WTC11 (cell line): ENCODE data around the gene PKIB. TPM values are rescaled to one million over a fixed set of nuclear protein-coding genes. Genes with fewer than 3 reads are reported as not detected.

Experiments
- ATAC-seq: fragments of 200-7000 bp; cut with Tn5 transposase; 2 replicates; pipeline ENCODE4 v1.10.0; 2021; ENCODE audit warnings: mild to moderate bottlenecking, moderate library complexity
- CTCF ChIA-PET: fragments of 300-600 bp; sonication (Branson Sonifier 250); formaldehyde crosslinking; loops from one replicate; lab custom pipeline; 2021; ENCODE audit warnings: antibody characterized with exemption; lab: Charles Lee
- POLR2A ChIA-PET: fragments of 350-600 bp; sonication (Branson Sonifier 250); formaldehyde crosslinking; loops from one replicate; lab custom pipeline; 2021; ENCODE audit warnings: antibody characterized with exemption; lab: Charles Lee
- DNase-seq: peaks from one replicate; pipeline ENCODE4 v3.0.0; 2021; ENCODE audit warnings: low spot score
- H3K27ac Mint-ChIP-seq: 2 replicates; pipeline ENCODE4 v1.8.0; 2021; ENCODE audit warnings: mixed read lengths
- H3K27me3 Mint-ChIP-seq: 2 replicates; pipeline ENCODE4 v1.8.0; 2021; ENCODE audit warnings: low read depth, mild to moderate bottlenecking, moderate library complexity, mixed read lengths
- H3K36me3 Mint-ChIP-seq: 2 replicates; pipeline ENCODE4 v1.8.0; 2021; ENCODE audit warnings: mixed read lengths
- H3K4me1 Mint-ChIP-seq: 2 replicates; pipeline ENCODE4 v1.8.0; 2022; ENCODE audit warnings: mixed read lengths
- H3K4me3 Mint-ChIP-seq: 2 replicates; pipeline ENCODE4 v1.8.0; 2021; ENCODE audit warnings: mild to moderate bottlenecking, moderate library complexity, mixed read lengths
- H3K9me3 Mint-ChIP-seq: 2 replicates; pipeline ENCODE4 v1.8.0; 2021; ENCODE audit warnings: mixed read lengths
- ATF1 ChIP-seq: sonication (generic); formaldehyde crosslinking; IDR thresholded peaks from 2 replicates; pipeline ENCODE4 v1.8.1; 2023; ENCODE audit warnings: mild to moderate bottlenecking, moderate library complexity, missing genetic modification reagents
- CBFB ChIP-seq: sonication (generic); formaldehyde crosslinking; IDR thresholded peaks from 2 replicates; pipeline ENCODE4 v1.8.1; 2022; ENCODE audit warnings: mild to moderate bottlenecking, low read depth, missing genetic modification reagents
- ESRRA ChIP-seq: sonication (generic); formaldehyde crosslinking; IDR thresholded peaks from 2 replicates; pipeline ENCODE4 v1.8.1; 2022; ENCODE audit warnings: mild to moderate bottlenecking, missing genetic modification reagents, borderline replicate concordance
- ETV6 ChIP-seq: sonication (generic); formaldehyde crosslinking; IDR thresholded peaks from 2 replicates; pipeline ENCODE4 v1.8.1; 2022; ENCODE audit warnings: mild to moderate bottlenecking, missing genetic modification reagents
- GABPB1 ChIP-seq: sonication (generic); formaldehyde crosslinking; IDR thresholded peaks from 2 replicates; pipeline ENCODE4 v1.8.1; 2023; ENCODE audit warnings: mild to moderate bottlenecking, missing genetic modification reagents
- GTF2I ChIP-seq: fragments of 250-450 bp; sonication (Bioruptor Pico); conservative IDR thresholded peaks from 2 replicates; pipeline ENCODE4 v1.4.0; 2021; ENCODE audit warnings: mild to moderate bottlenecking
- KAT7 ChIP-seq: sonication (generic); formaldehyde crosslinking; IDR thresholded peaks from 2 replicates; pipeline ENCODE4 v1.8.1; 2023; ENCODE audit warnings: missing genetic modification reagents, mild to moderate bottlenecking, borderline replicate concordance
- NFYB ChIP-seq: sonication (generic); formaldehyde crosslinking; conservative IDR thresholded peaks from 2 replicates; pipeline ENCODE4 v1.8.0; 2022; ENCODE audit warnings: low read depth, missing genetic modification reagents
- NR3C1 ChIP-seq: sonication (generic); formaldehyde crosslinking; conservative IDR thresholded peaks from 2 replicates; pipeline ENCODE4 v1.8.1; 2023; ENCODE audit warnings: low read depth, mild to moderate bottlenecking, missing genetic modification reagents
- TCF7 ChIP-seq: sonication (generic); formaldehyde crosslinking; IDR thresholded peaks from 2 replicates; pipeline ENCODE4 v1.8.0; 2022; ENCODE audit warnings: mild to moderate bottlenecking, low read depth, missing genetic modification reagents, moderate library complexity
- TEAD1 ChIP-seq: sonication (generic); formaldehyde crosslinking; IDR thresholded peaks from 2 replicates; pipeline ENCODE4 v1.8.0; 2022; ENCODE audit warnings: mild to moderate bottlenecking, missing genetic modification reagents
- TEAD4 ChIP-seq: sonication (generic); formaldehyde crosslinking; IDR thresholded peaks from 2 replicates; pipeline ENCODE4 v1.8.0; 2022; ENCODE audit warnings: mild to moderate bottlenecking, missing genetic modification reagents
- ZNF121 ChIP-seq: sonication (generic); formaldehyde crosslinking; IDR thresholded peaks from 2 replicates; pipeline ENCODE4 v1.8.0; 2023; ENCODE audit warnings: missing genetic modification reagents
- ZNF232 ChIP-seq: sonication (generic); formaldehyde crosslinking; IDR thresholded peaks from 2 replicates; pipeline ENCODE4 v1.8.0; 2022; ENCODE audit warnings: mild to moderate bottlenecking, missing genetic modification reagents
- total RNA-seq: library from RNA; stranded (reverse); gene quantifications from 3 replicates; pipeline ENCODE4 v1.2.3, GENCODE V29; 2021
- TF ChIP-seq, protein P1 (sequence below): sonication (generic); formaldehyde crosslinking; IDR thresholded peaks from 2 replicates; pipeline ENCODE4 v1.8.0; 2022; ENCODE audit warnings: missing genetic modification reagents
- TF ChIP-seq, protein P2 (sequence below): sonication (generic); formaldehyde crosslinking; IDR thresholded peaks from 2 replicates; pipeline ENCODE4 v1.8.1; 2023; ENCODE audit warnings: mild to moderate bottlenecking, missing genetic modification reagents
- TF ChIP-seq, protein P3 (sequence below): fragments of 250-450 bp; sonication (Bioruptor Pico); IDR thresholded peaks from 2 replicates; pipeline ENCODE4 v1.9.0; 2021; ENCODE audit warnings: moderate library complexity, mild to moderate bottlenecking, inconsistent platforms, borderline replicate concordance
- TF ChIP-seq, protein P4 (sequence below): sonication (generic); formaldehyde crosslinking; IDR thresholded peaks from 2 replicates; pipeline ENCODE4 v1.8.0; 2023; ENCODE audit warnings: mild to moderate bottlenecking, missing genetic modification reagents
- TF ChIP-seq, protein P5 (sequence below): sonication (generic); formaldehyde crosslinking; IDR thresholded peaks from 2 replicates; pipeline ENCODE4 v1.8.1; 2023; ENCODE audit warnings: mild to moderate bottlenecking, missing genetic modification reagents, borderline replicate concordance
- TF ChIP-seq, protein P6 (sequence below): fragments of 250-450 bp; sonication (Bioruptor Pico); conservative IDR thresholded peaks from 2 replicates; pipeline ENCODE4 v1.9.0; 2021; ENCODE audit warnings: mild to moderate bottlenecking

Gene PKIB
- total RNA-seq, 1 experiment from 2014 or later, result 26.4 TPM

DNA sequence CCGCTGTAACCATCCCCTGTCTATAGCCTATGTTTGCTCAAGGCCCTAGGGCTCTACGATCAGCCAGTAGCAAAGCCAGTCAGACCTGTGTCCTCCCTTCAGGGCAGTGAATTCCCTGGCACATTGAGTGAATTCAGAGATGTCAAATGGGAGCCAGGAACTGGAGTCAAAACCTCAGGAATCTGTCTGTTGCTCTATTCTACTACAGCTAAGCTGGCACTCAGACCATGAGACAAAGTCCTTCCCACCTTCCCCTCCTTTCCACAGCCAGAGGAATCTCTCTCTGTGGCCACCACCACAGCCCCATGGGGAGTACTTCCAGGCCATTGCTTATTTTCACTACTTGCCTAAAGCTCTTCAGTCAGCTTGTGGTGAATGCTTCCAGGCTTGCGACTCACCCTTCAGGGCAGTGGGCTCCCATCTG, 82.0 kb downstream of the PKIB start:
- DNase-seq (no peak), ATAC-seq (peak; percentile 67)
- Mint-ChIP-seq H3K9me3 (peaks cover 13% of the 10 kb centered on the region), H3K4me3 (no peak overlapping the region), H3K4me1 (peaks cover 37% of the 10 kb centered on the region), H3K27ac (peak overlapping the region; percentile 79; the same call in 1 of the 2 replicates), H3K36me3 (peaks cover 8% of the 10 kb centered on the region), H3K27me3 (no peaks in the 10 kb centered on the region)
- ChIA-PET POLR2A (no interaction called here), CTCF (no interaction called here)
- TF ChIP-seq CBFB (CRISPR knock-in tag) (no peak), ETV6 (CRISPR knock-in tag) (no peak), KAT7 (CRISPR knock-in tag) (no peak), NFYB (CRISPR knock-in tag) (no peak), GTF2I (CRISPR knock-in tag) (no peak), NR3C1 (CRISPR knock-in tag) (no peak), ZNF232 (CRISPR knock-in tag) (no peak), GABPB1 (CRISPR knock-in tag) (no peak), ZNF121 (CRISPR knock-in tag) (no peak), TEAD4 (CRISPR knock-in tag) (no peak), ATF1 (CRISPR knock-in tag) (no peak), TCF7 (CRISPR knock-in tag) (no peak), ESRRA (no peak), TEAD1 (CRISPR knock-in tag) (no peak)
- TF ChIP-seq, protein P1, sequence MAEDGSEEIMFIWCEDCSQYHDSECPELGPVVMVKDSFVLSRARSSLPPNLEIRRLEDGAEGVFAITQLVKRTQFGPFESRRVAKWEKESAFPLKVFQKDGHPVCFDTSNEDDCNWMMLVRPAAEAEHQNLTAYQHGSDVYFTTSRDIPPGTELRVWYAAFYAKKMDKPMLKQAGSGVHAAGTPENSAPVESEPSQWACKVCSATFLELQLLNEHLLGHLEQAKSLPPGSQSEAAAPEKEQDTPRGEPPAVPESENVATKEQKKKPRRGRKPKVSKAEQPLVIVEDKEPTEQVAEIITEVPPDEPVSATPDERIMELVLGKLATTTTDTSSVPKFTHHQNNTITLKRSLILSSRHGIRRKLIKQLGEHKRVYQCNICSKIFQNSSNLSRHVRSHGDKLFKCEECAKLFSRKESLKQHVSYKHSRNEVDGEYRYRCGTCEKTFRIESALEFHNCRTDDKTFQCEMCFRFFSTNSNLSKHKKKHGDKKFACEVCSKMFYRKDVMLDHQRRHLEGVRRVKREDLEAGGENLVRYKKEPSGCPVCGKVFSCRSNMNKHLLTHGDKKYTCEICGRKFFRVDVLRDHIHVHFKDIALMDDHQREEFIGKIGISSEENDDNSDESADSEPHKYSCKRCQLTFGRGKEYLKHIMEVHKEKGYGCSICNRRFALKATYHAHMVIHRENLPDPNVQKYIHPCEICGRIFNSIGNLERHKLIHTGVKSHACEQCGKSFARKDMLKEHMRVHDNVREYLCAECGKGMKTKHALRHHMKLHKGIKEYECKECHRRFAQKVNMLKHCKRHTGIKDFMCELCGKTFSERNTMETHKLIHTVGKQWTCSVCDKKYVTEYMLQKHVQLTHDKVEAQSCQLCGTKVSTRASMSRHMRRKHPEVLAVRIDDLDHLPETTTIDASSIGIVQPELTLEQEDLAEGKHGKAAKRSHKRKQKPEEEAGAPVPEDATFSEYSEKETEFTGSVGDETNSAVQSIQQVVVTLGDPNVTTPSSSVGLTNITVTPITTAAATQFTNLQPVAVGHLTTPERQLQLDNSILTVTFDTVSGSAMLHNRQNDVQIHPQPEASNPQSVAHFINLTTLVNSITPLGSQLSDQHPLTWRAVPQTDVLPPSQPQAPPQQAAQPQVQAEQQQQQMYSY, result no peak
- TF ChIP-seq, protein P2, sequence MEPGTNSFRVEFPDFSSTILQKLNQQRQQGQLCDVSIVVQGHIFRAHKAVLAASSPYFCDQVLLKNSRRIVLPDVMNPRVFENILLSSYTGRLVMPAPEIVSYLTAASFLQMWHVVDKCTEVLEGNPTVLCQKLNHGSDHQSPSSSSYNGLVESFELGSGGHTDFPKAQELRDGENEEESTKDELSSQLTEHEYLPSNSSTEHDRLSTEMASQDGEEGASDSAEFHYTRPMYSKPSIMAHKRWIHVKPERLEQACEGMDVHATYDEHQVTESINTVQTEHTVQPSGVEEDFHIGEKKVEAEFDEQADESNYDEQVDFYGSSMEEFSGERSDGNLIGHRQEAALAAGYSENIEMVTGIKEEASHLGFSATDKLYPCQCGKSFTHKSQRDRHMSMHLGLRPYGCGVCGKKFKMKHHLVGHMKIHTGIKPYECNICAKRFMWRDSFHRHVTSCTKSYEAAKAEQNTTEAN, result no peak
- TF ChIP-seq, protein P3, sequence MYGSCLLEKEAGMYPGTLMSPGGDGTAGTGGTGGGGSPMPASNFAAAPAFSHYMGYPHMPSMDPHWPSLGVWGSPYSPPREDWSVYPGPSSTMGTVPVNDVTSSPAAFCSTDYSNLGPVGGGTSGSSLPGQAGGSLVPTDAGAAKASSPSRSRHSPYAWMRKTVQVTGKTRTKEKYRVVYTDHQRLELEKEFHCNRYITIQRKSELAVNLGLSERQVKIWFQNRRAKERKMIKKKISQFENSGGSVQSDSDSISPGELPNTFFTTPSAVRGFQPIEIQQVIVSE (CRISPR knock-in tag), result no peak
- TF ChIP-seq, protein P4, sequence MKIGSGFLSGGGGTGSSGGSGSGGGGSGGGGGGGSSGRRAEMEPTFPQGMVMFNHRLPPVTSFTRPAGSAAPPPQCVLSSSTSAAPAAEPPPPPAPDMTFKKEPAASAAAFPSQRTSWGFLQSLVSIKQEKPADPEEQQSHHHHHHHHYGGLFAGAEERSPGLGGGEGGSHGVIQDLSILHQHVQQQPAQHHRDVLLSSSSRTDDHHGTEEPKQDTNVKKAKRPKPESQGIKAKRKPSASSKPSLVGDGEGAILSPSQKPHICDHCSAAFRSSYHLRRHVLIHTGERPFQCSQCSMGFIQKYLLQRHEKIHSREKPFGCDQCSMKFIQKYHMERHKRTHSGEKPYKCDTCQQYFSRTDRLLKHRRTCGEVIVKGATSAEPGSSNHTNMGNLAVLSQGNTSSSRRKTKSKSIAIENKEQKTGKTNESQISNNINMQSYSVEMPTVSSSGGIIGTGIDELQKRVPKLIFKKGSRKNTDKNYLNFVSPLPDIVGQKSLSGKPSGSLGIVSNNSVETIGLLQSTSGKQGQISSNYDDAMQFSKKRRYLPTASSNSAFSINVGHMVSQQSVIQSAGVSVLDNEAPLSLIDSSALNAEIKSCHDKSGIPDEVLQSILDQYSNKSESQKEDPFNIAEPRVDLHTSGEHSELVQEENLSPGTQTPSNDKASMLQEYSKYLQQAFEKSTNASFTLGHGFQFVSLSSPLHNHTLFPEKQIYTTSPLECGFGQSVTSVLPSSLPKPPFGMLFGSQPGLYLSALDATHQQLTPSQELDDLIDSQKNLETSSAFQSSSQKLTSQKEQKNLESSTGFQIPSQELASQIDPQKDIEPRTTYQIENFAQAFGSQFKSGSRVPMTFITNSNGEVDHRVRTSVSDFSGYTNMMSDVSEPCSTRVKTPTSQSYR (CRISPR knock-in tag), result no peak
- TF ChIP-seq, protein P5, sequence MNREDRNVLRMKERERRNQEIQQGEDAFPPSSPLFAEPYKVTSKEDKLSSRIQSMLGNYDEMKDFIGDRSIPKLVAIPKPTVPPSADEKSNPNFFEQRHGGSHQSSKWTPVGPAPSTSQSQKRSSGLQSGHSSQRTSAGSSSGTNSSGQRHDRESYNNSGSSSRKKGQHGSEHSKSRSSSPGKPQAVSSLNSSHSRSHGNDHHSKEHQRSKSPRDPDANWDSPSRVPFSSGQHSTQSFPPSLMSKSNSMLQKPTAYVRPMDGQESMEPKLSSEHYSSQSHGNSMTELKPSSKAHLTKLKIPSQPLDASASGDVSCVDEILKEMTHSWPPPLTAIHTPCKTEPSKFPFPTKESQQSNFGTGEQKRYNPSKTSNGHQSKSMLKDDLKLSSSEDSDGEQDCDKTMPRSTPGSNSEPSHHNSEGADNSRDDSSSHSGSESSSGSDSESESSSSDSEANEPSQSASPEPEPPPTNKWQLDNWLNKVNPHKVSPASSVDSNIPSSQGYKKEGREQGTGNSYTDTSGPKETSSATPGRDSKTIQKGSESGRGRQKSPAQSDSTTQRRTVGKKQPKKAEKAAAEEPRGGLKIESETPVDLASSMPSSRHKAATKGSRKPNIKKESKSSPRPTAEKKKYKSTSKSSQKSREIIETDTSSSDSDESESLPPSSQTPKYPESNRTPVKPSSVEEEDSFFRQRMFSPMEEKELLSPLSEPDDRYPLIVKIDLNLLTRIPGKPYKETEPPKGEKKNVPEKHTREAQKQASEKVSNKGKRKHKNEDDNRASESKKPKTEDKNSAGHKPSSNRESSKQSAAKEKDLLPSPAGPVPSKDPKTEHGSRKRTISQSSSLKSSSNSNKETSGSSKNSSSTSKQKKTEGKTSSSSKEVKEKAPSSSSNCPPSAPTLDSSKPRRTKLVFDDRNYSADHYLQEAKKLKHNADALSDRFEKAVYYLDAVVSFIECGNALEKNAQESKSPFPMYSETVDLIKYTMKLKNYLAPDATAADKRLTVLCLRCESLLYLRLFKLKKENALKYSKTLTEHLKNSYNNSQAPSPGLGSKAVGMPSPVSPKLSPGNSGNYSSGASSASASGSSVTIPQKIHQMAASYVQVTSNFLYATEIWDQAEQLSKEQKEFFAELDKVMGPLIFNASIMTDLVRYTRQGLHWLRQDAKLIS (CRISPR knock-in tag), result no peak
- TF ChIP-seq, protein P6, sequence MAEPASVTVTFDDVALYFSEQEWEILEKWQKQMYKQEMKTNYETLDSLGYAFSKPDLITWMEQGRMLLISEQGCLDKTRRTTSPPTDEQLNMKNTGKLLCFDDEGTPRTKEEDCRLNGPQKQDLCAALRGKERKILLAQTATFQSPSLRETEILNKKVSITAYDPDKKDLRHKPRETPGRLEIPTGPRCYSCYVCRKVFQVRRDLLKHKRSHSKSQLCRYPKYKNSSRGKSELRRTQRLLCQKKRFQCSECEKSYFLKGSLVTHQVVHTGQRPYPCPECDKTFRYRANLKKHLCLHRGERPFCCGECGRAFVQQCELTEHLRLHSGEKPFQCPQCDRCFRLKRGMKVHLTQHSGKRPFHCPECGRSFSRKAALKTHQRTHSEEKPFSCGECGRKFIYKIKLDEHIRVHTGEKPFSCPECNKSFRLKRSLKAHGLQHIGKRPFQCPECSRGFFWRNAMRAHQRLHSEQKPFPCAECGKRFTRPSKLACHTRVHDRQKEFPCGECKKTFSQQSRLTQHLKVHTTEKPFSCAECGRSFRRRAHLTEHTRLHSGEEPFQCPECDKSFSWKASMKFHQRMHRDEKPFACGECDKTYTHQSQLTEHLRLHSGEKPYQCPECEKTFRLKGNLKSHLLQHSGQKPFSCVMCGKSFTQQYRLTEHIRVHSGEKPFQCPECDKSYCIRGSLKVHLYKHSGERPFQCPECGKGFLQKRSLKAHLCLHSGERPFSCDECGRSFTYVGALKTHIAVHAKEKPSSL (CRISPR knock-in tag), result no peak
